GM23338 (cell line): ENCODE results near the gene ST3GAL4.

Experiments
- CREB1 ChIP-seq: fragments of 250-450 bp; sonication (Bioruptor Pico); IDR thresholded peaks from 2 replicates; pipeline ENCODE4 v1.5.0; 2020; ENCODE audit warnings: low read depth, mild to moderate bottlenecking, moderate library complexity
- EZH2 ChIP-seq: fragments of 200-600 bp; sonication (generic); IDR thresholded peaks from one replicate; pipeline ENCODE4 v1.8.0; 2017; ENCODE audit warnings: antibody characterized with exemption, mild to moderate bottlenecking, low read depth; ENCODE audit not compliant: unreplicated experiment
- EZH2phosphoT487 ChIP-seq: fragments of 200-600 bp; sonication (generic); IDR thresholded peaks from one replicate; pipeline ENCODE4 v1.8.1; 2018; ENCODE audit warnings: antibody characterized with exemption; ENCODE audit not compliant: unreplicated experiment
- JUNB ChIP-seq: IDR thresholded peaks from one replicate; pipeline ENCODE4 v1.6.1; 2016; ENCODE audit warnings: antibody characterized with exemption; ENCODE audit not compliant: unreplicated experiment
- TF ChIP-seq, protein P1 (sequence below), 2 experiments: fragments of 200-600 bp in 1 of 2; sonication (generic) in 1 of 2; conservative IDR thresholded peaks; 2 replicates each; pipeline versions ENCODE4 v1.5.1 to v1.6.1; 2016 to 2017; ENCODE audit warnings: antibody characterized with exemption in 2 of 2, low read depth in 2 of 2, mild to moderate bottlenecking in 2 of 2, moderate library complexity in 1 of 2

DNA sequence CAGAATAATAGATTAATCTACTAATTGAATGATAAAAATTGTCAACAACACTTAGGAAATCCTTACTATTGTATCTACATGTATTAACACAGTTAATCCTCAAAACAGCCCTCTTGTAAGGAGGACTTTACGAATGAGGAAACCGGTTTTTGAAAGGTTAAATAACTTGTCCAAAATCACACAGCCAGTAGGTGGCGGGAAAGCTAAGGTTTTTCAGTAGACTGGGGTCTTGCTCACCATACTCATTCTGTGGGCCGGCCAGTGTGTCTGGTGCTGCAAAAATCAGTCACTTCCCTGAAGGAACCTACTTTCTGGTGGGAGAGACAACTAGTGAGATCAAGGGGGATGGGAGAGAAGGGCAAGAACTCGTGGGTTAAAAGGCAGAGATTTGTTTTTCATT, 47.8 kb upstream of the ST3GAL4 start:
- TF ChIP-seq, protein P1, sequence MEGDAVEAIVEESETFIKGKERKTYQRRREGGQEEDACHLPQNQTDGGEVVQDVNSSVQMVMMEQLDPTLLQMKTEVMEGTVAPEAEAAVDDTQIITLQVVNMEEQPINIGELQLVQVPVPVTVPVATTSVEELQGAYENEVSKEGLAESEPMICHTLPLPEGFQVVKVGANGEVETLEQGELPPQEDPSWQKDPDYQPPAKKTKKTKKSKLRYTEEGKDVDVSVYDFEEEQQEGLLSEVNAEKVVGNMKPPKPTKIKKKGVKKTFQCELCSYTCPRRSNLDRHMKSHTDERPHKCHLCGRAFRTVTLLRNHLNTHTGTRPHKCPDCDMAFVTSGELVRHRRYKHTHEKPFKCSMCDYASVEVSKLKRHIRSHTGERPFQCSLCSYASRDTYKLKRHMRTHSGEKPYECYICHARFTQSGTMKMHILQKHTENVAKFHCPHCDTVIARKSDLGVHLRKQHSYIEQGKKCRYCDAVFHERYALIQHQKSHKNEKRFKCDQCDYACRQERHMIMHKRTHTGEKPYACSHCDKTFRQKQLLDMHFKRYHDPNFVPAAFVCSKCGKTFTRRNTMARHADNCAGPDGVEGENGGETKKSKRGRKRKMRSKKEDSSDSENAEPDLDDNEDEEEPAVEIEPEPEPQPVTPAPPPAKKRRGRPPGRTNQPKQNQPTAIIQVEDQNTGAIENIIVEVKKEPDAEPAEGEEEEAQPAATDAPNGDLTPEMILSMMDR (conservative IDR thresholded peaks at IDR 0.05; ENCODE audit: low read depth in 2 of 2) = peak; percentile 68 to 75
- no peak for TF ChIP-seq EZH2
- TF ChIP-seq CREB1 = no peak
- TF ChIP-seq EZH2phosphoT487 = no peak
- TF ChIP-seq JUNB = no peak
